ENCODE data around the gene FNDC3B. TPM values are rescaled to one million over a fixed set of nuclear protein-coding genes. Genes with fewer than 3 reads are reported as not detected.

The FNDC3B gene
- total and polyA plus RNA-seq, 9 of the 15 experiments (the other 6 are each of a cell fraction or from before 2014, with no cell fraction given): 7.0 to 35.8 (median 16.2) TPM

DNA sequence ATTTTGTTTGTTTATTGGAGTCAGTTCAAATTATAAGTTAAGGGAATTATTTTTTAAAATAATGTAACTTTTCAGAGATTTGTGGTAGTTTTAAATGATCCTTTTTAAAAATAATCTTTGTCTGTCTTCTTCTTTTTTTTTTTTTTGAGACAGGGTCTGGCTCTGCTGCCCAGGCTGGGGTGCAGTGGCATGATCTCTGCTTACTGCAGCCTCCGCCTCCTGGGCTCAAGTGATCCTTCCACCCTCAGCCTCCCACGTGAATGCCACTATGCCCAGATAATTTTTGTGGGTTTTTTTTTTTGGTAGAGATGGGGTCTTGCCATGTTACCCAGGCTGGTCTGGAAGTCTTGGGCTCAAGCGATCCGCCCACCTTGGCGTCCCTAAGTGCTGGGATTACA is 12.6 kb downstream of the FNDC3B start:
- H3K4me3 ChIP-seq: no peak overlapping the region
- FAIRE-seq (no peak), DNase-seq (ENCODE audit: extremely low read depth in 1 of 4, low spot score in 3 of 4) (no peak), ATAC-seq (no peak)
- no peak overlapping the region for H2AFZ ChIP-seq (ENCODE audit: low read depth, low read length)
- peaks cover 41% of the 10 kb centered on the region for H3K36me3 ChIP-seq (ENCODE audit: control insufficient read depth, insufficient read depth, low read length)
- intact Hi-C loops (cut with micrococcal nuclease): no loop called here
- no TSS peak for BruUV-seq (replicated peaks)
- in situ Hi-C loops (cut with MboI): no loop called here
- CTCF ChIA-PET (ENCODE audit: low intra/inter-chr PET ratio): no interaction called here
- H3K27ac ChIP-seq (ENCODE audit: extremely low read depth, low read depth, low read length): peak overlapping the region; percentile 8; the same call in 1 of the 3 replicates
- H3K79me2 ChIP-seq (ENCODE audit: control insufficient read depth, insufficient read depth, low read length): peaks cover 82% of the 10 kb centered on the region
- no peak overlapping the region for H3K4me2 ChIP-seq (ENCODE audit: insufficient read depth, low read length)
- no peaks in the 10 kb centered on the region for H3K9me1 ChIP-seq (ENCODE audit: control insufficient read depth, insufficient read depth, low read length)
- no peak overlapping the region; a peak in 1 of 4 replicates for H3K9ac ChIP-seq (ENCODE audit: insufficient read depth in 1 of 2, low read depth in 2 of 2, low read length in 2 of 2)
- 97% methylated on average over 4 of the region's 5 CpGs for WGBS (ENCODE audit: insufficient coverage, low coverage, missing lambda C conversion rate)
- H3K27me3 ChIP-seq (ENCODE audit: control insufficient read depth in 2 of 2, insufficient read depth in 2 of 2, low read length in 2 of 2): no peaks in the 10 kb centered on the region
- H4K20me1 ChIP-seq (replicated peaks; ENCODE audit: control insufficient read depth, insufficient read depth, low read length): 0 out of 2 replicates have a peak, but pooled peaks cover 3% of the 10 kb centered on the region
- POLR2A ChIA-PET: interaction anchor here (0.7 to 3.8 kb wide), 5 partner anchors 8 to 431 kb away, joined by 3 to 54 read pairs (median 5); no protein-coding TSS in a partner anchor
- TF ChIP-seq ZNF121 (CRISPR knock-in tag; conservative IDR thresholded peaks at IDR 0.05) (peak; percentile 71), EWSR1 (IDR thresholded peaks at IDR 0.05; ENCODE audit: borderline replicate concordance, low read depth, partially characterized antibody) (no peak), ZNF12 (CRISPR knock-in tag; IDR thresholded peaks at IDR 0.05) (no peak)
- 0 out of 5 replicates have a peak, but pooled peaks cover 0 to 3% of the 10 kb centered on the region in 2 experiments for H3K4me1 ChIP-seq (replicated peaks in 1 of 2; ENCODE audit: control insufficient read depth in 2 of 2, insufficient read depth in 2 of 2, low read length in 2 of 2)
- no peaks in the 10 kb centered on the region for H3K9me3 ChIP-seq (replicated peaks; ENCODE audit: control insufficient read depth, insufficient read depth, low read depth, low read length)

GRCh38 chr3:172052405-172052804 is 13.0 kb downstream of the FNDC3B start:
- Histone ChIP-seq H3K9ac (ENCODE audit: insufficient read depth in 1 of 2, low read depth in 2 of 2, low read length in 2 of 2) (no peak overlapping the region; a peak in 1 of 4 replicates), H3K27ac (ENCODE audit: extremely low read depth, low read depth, low read length) (peak overlapping the region; percentile 8; the same call in 1 of the 3 replicates), H3K4me3 (no peak overlapping the region), H3K36me3 (ENCODE audit: control insufficient read depth, insufficient read depth, low read length) (peaks cover 45% of the 10 kb centered on the region), H3K4me2 (ENCODE audit: insufficient read depth, low read length) (no peak overlapping the region), H3K27me3 (ENCODE audit: control insufficient read depth in 2 of 2, insufficient read depth in 2 of 2, low read length in 2 of 2) (no peaks in the 10 kb centered on the region), H3K9me1 (ENCODE audit: control insufficient read depth, insufficient read depth, low read length) (no peaks in the 10 kb centered on the region), H4K20me1 (replicated peaks; ENCODE audit: control insufficient read depth, insufficient read depth, low read length) (0 out of 2 replicates have a peak, but pooled peaks cover 5% of the 10 kb centered on the region), H3K79me2 (ENCODE audit: control insufficient read depth, insufficient read depth, low read length) (peaks cover 82% of the 10 kb centered on the region), H3K4me1 (replicated peaks in 1 of 2; ENCODE audit: control insufficient read depth in 2 of 2, insufficient read depth in 2 of 2, low read length in 2 of 2) (0 out of 5 replicates have a peak, but pooled peaks cover 0 to 3% of the 10 kb centered on the region in 2 experiments), H3K9me3 (replicated peaks; ENCODE audit: control insufficient read depth, insufficient read depth, low read depth, low read length) (no peaks in the 10 kb centered on the region), H2AFZ (ENCODE audit: low read depth, low read length) (no peak overlapping the region)
- no peak for FAIRE-seq
- ChIA-PET CTCF (ENCODE audit: low intra/inter-chr PET ratio) (no interaction called here), POLR2A (interaction anchor here (0.7 to 3.8 kb wide), 4 partner anchors 9 to 430 kb away, joined by 3 to 54 read pairs (median 4); no protein-coding TSS in a partner anchor)
- intact Hi-C loops (cut with micrococcal nuclease) (no loop called here), in situ Hi-C loops (cut with MboI) (no loop called here)
- BruUV-seq (replicated peaks): no TSS peak
- WGBS (ENCODE audit: insufficient coverage, low coverage, missing lambda C conversion rate): 42% methylated on average over 2 of the region's 2 CpGs
- ATAC-seq: peak; percentile 55
- no peak for DNase-seq (ENCODE audit: extremely low read depth in 1 of 4, low spot score in 3 of 4)
- no peak for TF ChIP-seq PML (IDR thresholded peaks at IDR 0.05; ENCODE audit: low read length)
- TF ChIP-seq SIX5 (IDR thresholded peaks at IDR 0.05; ENCODE audit: borderline replicate concordance in 1 of 2, insufficient read depth in 1 of 2, low read depth in 1 of 2, low read length in 2 of 2): no peak
- TF ChIP-seq ZNF77 (CRISPR knock-in tag; IDR thresholded peaks at IDR 0.05): no peak
- TF ChIP-seq WHSC1 (IDR thresholded peaks at IDR 0.05; ENCODE audit: low read length): no peak
- no peak for TF ChIP-seq IFI16 (CRISPR knock-in tag; IDR thresholded peaks at IDR 0.05)
- TF ChIP-seq KDM1A (IDR thresholded peaks at IDR 0.05): no peak
- TF ChIP-seq, protein P1, sequence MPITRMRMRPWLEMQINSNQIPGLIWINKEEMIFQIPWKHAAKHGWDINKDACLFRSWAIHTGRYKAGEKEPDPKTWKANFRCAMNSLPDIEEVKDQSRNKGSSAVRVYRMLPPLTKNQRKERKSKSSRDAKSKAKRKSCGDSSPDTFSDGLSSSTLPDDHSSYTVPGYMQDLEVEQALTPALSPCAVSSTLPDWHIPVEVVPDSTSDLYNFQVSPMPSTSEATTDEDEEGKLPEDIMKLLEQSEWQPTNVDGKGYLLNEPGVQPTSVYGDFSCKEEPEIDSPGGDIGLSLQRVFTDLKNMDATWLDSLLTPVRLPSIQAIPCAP (CRISPR knock-in tag; IDR thresholded peaks at IDR 0.05; ENCODE audit: borderline replicate concordance): no peak
